Measurements from ENCODE around the gene GUCY2F. TPM values are rescaled to one million over a fixed set of nuclear protein-coding genes. Genes with fewer than 3 reads are reported as not detected.

The GUCY2F gene
- total RNA-seq, 2 donors from 2014 or later = not detected

DNA sequence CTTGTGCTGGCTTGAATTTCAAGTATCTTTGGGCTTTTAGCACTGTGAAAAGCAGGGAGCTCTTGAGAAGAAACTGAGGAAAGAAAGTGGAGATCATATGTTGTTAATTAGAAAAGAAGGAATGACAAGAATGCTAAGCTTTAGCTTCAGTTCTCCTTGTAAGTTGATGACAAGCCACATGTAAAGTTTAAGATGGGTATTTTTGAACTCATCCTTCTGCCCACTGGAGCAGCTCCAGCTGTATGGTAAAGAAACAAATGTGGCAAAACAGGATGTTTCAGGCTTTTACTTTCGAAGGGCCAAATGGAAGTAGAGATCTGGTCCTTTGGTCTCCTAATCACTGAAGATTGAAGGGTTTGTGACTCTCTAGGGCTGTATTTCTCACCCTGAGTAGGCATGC, 137.8 kb downstream of the GUCY2F start:
- Histone ChIP-seq H3K36me3 (no peaks in the 10 kb centered on the region), H3K27me3 (replicated peaks; ENCODE audit: insufficient read depth) (no peaks in the 10 kb centered on the region), H3K4me3 (no peak overlapping the region), H3K9me3 (no peaks in the 10 kb centered on the region), H3K4me1 (ENCODE audit: control insufficient read depth in 1 of 2, low read depth in 2 of 2) (no peaks in the 10 kb centered on the region), H3K27ac (no peak overlapping the region)
- DNase-seq (ENCODE audit: low spot score) = no peak
- no peak for ATAC-seq (ENCODE audit: insufficient number of reproducible peaks, low FRiP score, low read depth)
- TF ChIP-seq, protein P1, sequence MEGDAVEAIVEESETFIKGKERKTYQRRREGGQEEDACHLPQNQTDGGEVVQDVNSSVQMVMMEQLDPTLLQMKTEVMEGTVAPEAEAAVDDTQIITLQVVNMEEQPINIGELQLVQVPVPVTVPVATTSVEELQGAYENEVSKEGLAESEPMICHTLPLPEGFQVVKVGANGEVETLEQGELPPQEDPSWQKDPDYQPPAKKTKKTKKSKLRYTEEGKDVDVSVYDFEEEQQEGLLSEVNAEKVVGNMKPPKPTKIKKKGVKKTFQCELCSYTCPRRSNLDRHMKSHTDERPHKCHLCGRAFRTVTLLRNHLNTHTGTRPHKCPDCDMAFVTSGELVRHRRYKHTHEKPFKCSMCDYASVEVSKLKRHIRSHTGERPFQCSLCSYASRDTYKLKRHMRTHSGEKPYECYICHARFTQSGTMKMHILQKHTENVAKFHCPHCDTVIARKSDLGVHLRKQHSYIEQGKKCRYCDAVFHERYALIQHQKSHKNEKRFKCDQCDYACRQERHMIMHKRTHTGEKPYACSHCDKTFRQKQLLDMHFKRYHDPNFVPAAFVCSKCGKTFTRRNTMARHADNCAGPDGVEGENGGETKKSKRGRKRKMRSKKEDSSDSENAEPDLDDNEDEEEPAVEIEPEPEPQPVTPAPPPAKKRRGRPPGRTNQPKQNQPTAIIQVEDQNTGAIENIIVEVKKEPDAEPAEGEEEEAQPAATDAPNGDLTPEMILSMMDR (IDR thresholded peaks at IDR 0.05) = no peak

DNA sequence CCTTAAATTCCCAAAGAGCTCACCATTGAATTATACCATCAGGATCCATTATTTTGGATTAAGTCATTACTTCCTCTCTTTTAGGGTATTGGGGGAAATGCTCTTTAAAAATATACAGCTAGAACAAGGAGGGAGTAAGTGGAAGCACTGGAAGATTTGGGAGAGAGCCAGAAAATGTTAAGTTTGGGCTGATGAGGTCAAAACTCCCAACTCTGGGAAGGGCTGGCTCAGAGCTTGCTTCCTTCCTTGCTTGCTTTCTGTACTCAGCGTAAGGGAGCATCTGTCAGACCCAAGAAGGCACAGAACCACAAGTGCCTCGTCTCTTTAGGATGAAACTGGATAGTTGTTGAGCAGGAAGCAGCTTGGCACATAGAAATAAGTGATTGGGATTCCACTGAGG, 138.2 kb downstream of the GUCY2F start:
- Histone ChIP-seq H3K27ac (no peak overlapping the region), H3K9me3 (no peaks in the 10 kb centered on the region), H3K36me3 (no peaks in the 10 kb centered on the region), H3K4me3 (no peak overlapping the region), H3K4me1 (ENCODE audit: control insufficient read depth in 1 of 2, low read depth in 2 of 2) (no peaks in the 10 kb centered on the region), H3K27me3 (replicated peaks; ENCODE audit: insufficient read depth) (no peaks in the 10 kb centered on the region)
- TF ChIP-seq, protein P1 (IDR thresholded peaks at IDR 0.05) = no peak
- no peak for ATAC-seq (ENCODE audit: insufficient number of reproducible peaks, low FRiP score, low read depth)
- DNase-seq (ENCODE audit: low spot score) = no peak

DNA sequence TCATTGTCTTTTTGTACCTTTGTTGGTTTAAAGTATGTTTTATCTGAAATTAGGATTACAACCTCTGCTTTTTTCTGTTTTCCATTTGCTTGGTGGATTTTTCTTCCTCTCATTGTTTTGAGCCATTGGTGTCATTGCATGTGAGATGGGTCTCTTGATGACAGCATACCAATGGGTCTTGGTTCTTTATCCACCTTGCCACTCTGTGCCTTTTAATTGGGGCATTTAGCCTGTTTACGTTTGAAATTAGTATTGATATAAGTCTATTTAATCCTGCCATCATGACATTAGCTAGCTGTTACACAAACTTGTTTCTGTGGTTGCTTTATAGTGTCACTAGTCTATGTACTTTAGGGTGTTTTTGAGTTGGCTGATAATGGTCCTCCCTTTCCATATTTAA, 145.7 kb downstream of the GUCY2F start:
- no peaks in the 10 kb centered on the region for H3K9me3 ChIP-seq
- no peaks in the 10 kb centered on the region for H3K4me1 ChIP-seq (ENCODE audit: control insufficient read depth in 1 of 2, low read depth in 2 of 2)
- H3K27ac ChIP-seq = no peak overlapping the region
- H3K36me3 ChIP-seq = no peaks in the 10 kb centered on the region
- no peaks in the 10 kb centered on the region for H3K27me3 ChIP-seq (replicated peaks; ENCODE audit: insufficient read depth)
- ATAC-seq (ENCODE audit: insufficient number of reproducible peaks, low FRiP score, low read depth) (no peak), DNase-seq (ENCODE audit: low spot score) (no peak)
- H3K4me3 ChIP-seq = no peak overlapping the region
- TF ChIP-seq, protein P1 (IDR thresholded peaks at IDR 0.05) = no peak

DNA sequence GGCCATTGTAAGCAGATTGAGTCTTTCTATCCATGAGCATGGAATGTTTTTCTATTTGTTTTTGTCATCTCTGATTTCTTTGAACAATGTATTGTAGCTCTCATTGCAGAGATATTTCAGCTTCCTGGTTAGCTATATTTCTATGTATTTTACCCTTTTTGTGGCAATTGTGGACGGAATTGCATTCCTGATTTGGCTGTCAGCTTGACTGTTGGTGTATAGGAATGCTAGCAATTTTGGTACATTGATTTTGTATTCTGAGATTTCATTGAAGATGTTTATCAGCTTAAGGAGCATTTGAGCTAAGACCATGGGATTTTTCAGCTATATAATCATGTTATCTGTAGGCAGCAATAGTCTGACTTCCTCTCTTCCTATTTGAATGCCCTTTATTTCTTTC, 154.6 kb downstream of the GUCY2F start:
- DNase-seq (ENCODE audit: low spot score) = no peak
- ATAC-seq (ENCODE audit: insufficient number of reproducible peaks, low FRiP score, low read depth) = no peak
- H3K9me3 ChIP-seq = no peaks in the 10 kb centered on the region

More for the DNA sequence above, 154.6 kb downstream of the GUCY2F start:
- Histone ChIP-seq H3K4me1 (ENCODE audit: control insufficient read depth in 1 of 2, low read depth in 2 of 2) (no peaks in the 10 kb centered on the region), H3K27me3 (replicated peaks; ENCODE audit: insufficient read depth) (no peaks in the 10 kb centered on the region), H3K36me3 (no peaks in the 10 kb centered on the region), H3K27ac (no peak overlapping the region), H3K4me3 (no peak overlapping the region)
- TF ChIP-seq, protein P1 (IDR thresholded peaks at IDR 0.05) = no peak

Other genes with a start within 250 kb of the GUCY2F start
- gene NXT2, start 54.8 kb upstream of the GUCY2F start, total RNA-seq = 1 to 10 TPM; 1.6 to 8.3 TPM
- gene KCNE5, start 143.1 kb upstream of the GUCY2F start, total RNA-seq = 1 to 10 TPM in 1 of 2 donors, not detected in 1; 1.3 TPM